Trophoblast cell (in vitro differentiated cells and primary cell): ENCODE measurements around the gene IPCEF1.

Experiments used
- DNase-seq, 2 donors: peaks; one replicate each; pipeline ENCODE4 v3.0.0-alpha.2; 2016
- H2AFZ ChIP-seq: 2 replicates; pipeline ENCODE4 v1.6.1; 2013; ENCODE audit warnings: low read length, moderate library complexity, mild to moderate bottlenecking; ENCODE audit not compliant: insufficient read depth, poor library complexity
- H2AK5ac ChIP-seq: 2 replicates; pipeline ENCODE4 v1.6.1; 2013; ENCODE audit warnings: mild to moderate bottlenecking, low read length
- H2BK120ac ChIP-seq: 2 replicates; pipeline ENCODE4 v1.6.1; 2013; ENCODE audit warnings: low read length, mild to moderate bottlenecking, moderate library complexity; ENCODE audit not compliant: insufficient read depth, poor library complexity
- H2BK12ac ChIP-seq: 2 replicates; pipeline ENCODE4 v1.6.1; 2013; ENCODE audit warnings: mild to moderate bottlenecking, low read length, moderate library complexity
- H2BK5ac ChIP-seq: 2 replicates; pipeline ENCODE4 v1.6.1; 2013; ENCODE audit warnings: low read length, low read depth, moderate library complexity, mild to moderate bottlenecking; ENCODE audit not compliant: poor library complexity
- H3K14ac ChIP-seq: 2 replicates; pipeline ENCODE4 v1.6.1; 2013; ENCODE audit warnings: mild to moderate bottlenecking, low read length
- H3K18ac ChIP-seq: 2 replicates; pipeline ENCODE4 v1.6.1; 2013; ENCODE audit warnings: mild to moderate bottlenecking, low read length
- H3K23ac ChIP-seq: 2 replicates; pipeline ENCODE4 v1.6.1; 2013; ENCODE audit warnings: low read length
- H3K27ac ChIP-seq: 2 replicates; pipeline ENCODE4 v1.5.1; 2013; ENCODE audit warnings: low read depth, mild to moderate bottlenecking, inconsistent platforms, low read length, moderate library complexity
- H3K27me3 ChIP-seq: 2 replicates; pipeline ENCODE4 v1.6.1; 2013; ENCODE audit warnings: inconsistent platforms, mild to moderate bottlenecking, low read length, moderate library complexity; ENCODE audit not compliant: insufficient read depth
- H3K36me3 ChIP-seq, 2 experiments: 1 replicate in 1 of 2; 2 replicates in 1 of 2; pipeline ENCODE4 v1.6.1; 2013; ENCODE audit warnings: low read length in 2 of 2, mild to moderate bottlenecking in 2 of 2, moderate library complexity in 1 of 2; ENCODE audit not compliant: insufficient read depth in 2 of 2, control insufficient read depth in 1 of 2
- H3K4ac ChIP-seq: 2 replicates; pipeline ENCODE4 v1.6.1; 2013; ENCODE audit warnings: low read depth, mild to moderate bottlenecking, low read length, moderate library complexity
- H3K4me1 ChIP-seq, 2 experiments: 1 replicate in 1 of 2; 2 replicates in 1 of 2; pipeline ENCODE4 v1.6.1; 2013; ENCODE audit warnings: low read length in 2 of 2, mild to moderate bottlenecking in 2 of 2, moderate library complexity in 1 of 2; ENCODE audit not compliant: insufficient read depth in 2 of 2, control insufficient read depth in 1 of 2
- H3K4me2 ChIP-seq: 2 replicates; pipeline ENCODE4 v1.6.1; 2013; ENCODE audit warnings: inconsistent platforms, mild to moderate bottlenecking, low read length, moderate library complexity
- H3K4me3 ChIP-seq: 2 replicates; pipeline ENCODE4 v1.5.1; 2013; ENCODE audit warnings: mild to moderate bottlenecking, low read depth, low read length, inconsistent platforms
- H3K79me1 ChIP-seq: one replicate; pipeline ENCODE4 v1.6.1; 2013; ENCODE audit warnings: low read length
- H3K79me2 ChIP-seq: 2 replicates; pipeline ENCODE4 v1.6.1; 2013; ENCODE audit warnings: low read length, mild to moderate bottlenecking; ENCODE audit not compliant: control insufficient read depth, insufficient read depth, poor library complexity
- H3K9ac ChIP-seq: 2 replicates; pipeline ENCODE4 v1.6.1; 2013; ENCODE audit warnings: mild to moderate bottlenecking, low read length
- H3K9me3 ChIP-seq: 2 replicates; pipeline ENCODE4 v1.6.1; 2013; ENCODE audit warnings: low read depth, mild to moderate bottlenecking, control low read depth, inconsistent platforms, low read length; ENCODE audit not compliant: insufficient read depth
- H4K12ac ChIP-seq: 2 replicates; pipeline ENCODE4 v1.6.1; 2013; ENCODE audit warnings: low read depth, mild to moderate bottlenecking, low read length, moderate library complexity
- H4K8ac ChIP-seq: 2 replicates; pipeline ENCODE4 v1.6.1; 2013; ENCODE audit warnings: low read depth, mild to moderate bottlenecking, low read length, moderate library complexity
- H4K91ac ChIP-seq: one replicate; pipeline ENCODE4 v1.6.1; 2013; ENCODE audit warnings: low read depth, mild to moderate bottlenecking, low read length, moderate library complexity
- WGBS: extraction: QIAGEN DNeasy Blood & Tissue Kit; methylation state at CpG from one replicate; pipeline ENCODE4 v1.1.7; 2013; ENCODE audit warnings: missing lambda C conversion rate; ENCODE audit not compliant: insufficient read length, insufficient coverage; ENCODE audit errors: extremely low coverage; 5-methylcytosine and 5-hydroxymethylcytosine counted together

IPCEF1 gene

GRCh38 chr6:154377726-154378125, 21.1 kb upstream of the IPCEF1 start:
- Histone ChIP-seq H3K4ac (no peak overlapping the region), H3K23ac (no peak overlapping the region), H2BK5ac (no peak overlapping the region), H4K12ac (no peak overlapping the region), H3K27ac (no peak overlapping the region), H3K79me2 (no peaks in the 10 kb centered on the region), H3K36me3 (no peaks in the 10 kb centered on the region), H3K4me2 (no peak overlapping the region), H3K9me3 (no peaks in the 10 kb centered on the region), H3K18ac (no peak overlapping the region), H2BK12ac (no peak overlapping the region), H2AFZ (no peak overlapping the region), H3K4me1 (no peaks in the 10 kb centered on the region), H2BK120ac (no peak overlapping the region), H2AK5ac (no peak overlapping the region), H3K79me1 (no peaks in the 10 kb centered on the region), H3K9ac (no peak overlapping the region), H3K14ac (no peak overlapping the region), H3K4me3 (no peak overlapping the region), H4K8ac (no peak overlapping the region), H4K91ac (no peak overlapping the region), H3K27me3 (no peaks in the 10 kb centered on the region)
- WGBS = no CpG with 5 or more reads among the region's 4 CpGs
- DNase-seq = no peak

DNA sequence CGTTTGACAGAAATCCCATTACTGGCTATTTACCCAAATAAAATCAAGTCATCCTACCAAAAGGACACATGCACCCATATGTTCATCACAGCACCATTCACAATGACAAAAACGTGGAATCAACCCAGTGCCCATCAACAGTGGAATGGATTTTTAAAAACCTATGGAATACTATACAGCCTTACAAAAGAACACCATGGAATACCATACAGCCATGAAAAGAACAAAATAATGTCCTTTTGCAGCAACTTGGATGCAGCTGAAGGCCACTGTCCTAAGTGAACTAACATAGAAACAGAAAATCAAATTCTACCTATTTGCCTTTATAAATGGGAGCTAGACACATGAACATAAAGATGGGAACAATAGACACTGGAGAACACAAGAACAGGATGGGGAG, 17.4 kb upstream of the IPCEF1 start:
- no peak overlapping the region for H3K9ac ChIP-seq
- no CpG with 5 or more reads among the region's 2 CpGs for WGBS
- H3K14ac ChIP-seq = no peak overlapping the region
- no peak overlapping the region for H2BK12ac ChIP-seq
- no peak for DNase-seq
- H2BK120ac ChIP-seq = no peak overlapping the region
- no peak overlapping the region for H3K23ac ChIP-seq
- no peak overlapping the region for H2BK5ac ChIP-seq
- H3K9me3 ChIP-seq = no peaks in the 10 kb centered on the region
- H3K4me3 ChIP-seq = no peak overlapping the region
- H3K79me1 ChIP-seq = no peaks in the 10 kb centered on the region
- H3K4ac ChIP-seq = no peak overlapping the region
- H3K27me3 ChIP-seq = no peaks in the 10 kb centered on the region
- H3K36me3 ChIP-seq = no peaks in the 10 kb centered on the region
- no peak overlapping the region for H3K18ac ChIP-seq
- H3K4me2 ChIP-seq = no peak overlapping the region
- no peak overlapping the region for H4K91ac ChIP-seq
- no peak overlapping the region for H2AK5ac ChIP-seq
- H2AFZ ChIP-seq = no peak overlapping the region
- H3K4me1 ChIP-seq = no peaks in the 10 kb centered on the region
- H4K8ac ChIP-seq = no peak overlapping the region
- H3K79me2 ChIP-seq = no peaks in the 10 kb centered on the region
- no peak overlapping the region for H3K27ac ChIP-seq
- no peak overlapping the region for H4K12ac ChIP-seq

GRCh38 chr6:154371281-154371680, 14.7 kb upstream of the IPCEF1 start:
- H4K91ac ChIP-seq = no peak overlapping the region
- H4K12ac ChIP-seq = no peak overlapping the region
- H3K14ac ChIP-seq = no peak overlapping the region
- no peak overlapping the region for H2BK5ac ChIP-seq
- no peak overlapping the region for H3K27ac ChIP-seq
- WGBS = no CpG with 5 or more reads among the region's 4 CpGs
- no peak overlapping the region for H2AFZ ChIP-seq
- no peak overlapping the region for H3K9ac ChIP-seq
- DNase-seq = no peak
- H3K4me2 ChIP-seq = no peak overlapping the region
- no peaks in the 10 kb centered on the region for H3K9me3 ChIP-seq
- H3K27me3 ChIP-seq = no peaks in the 10 kb centered on the region
- H3K4me1 ChIP-seq = no peaks in the 10 kb centered on the region
- H4K8ac ChIP-seq = no peak overlapping the region
- H2BK12ac ChIP-seq = no peak overlapping the region
- H3K79me2 ChIP-seq = no peaks in the 10 kb centered on the region
- H3K4me3 ChIP-seq = no peak overlapping the region
- no peak overlapping the region for H3K23ac ChIP-seq
- H3K36me3 ChIP-seq = no peaks in the 10 kb centered on the region
- no peak overlapping the region for H2AK5ac ChIP-seq
- H2BK120ac ChIP-seq = no peak overlapping the region
- H3K4ac ChIP-seq = no peak overlapping the region
- H3K79me1 ChIP-seq = no peaks in the 10 kb centered on the region
- no peak overlapping the region for H3K18ac ChIP-seq

GRCh38 chr6:154370545-154370944, 13.9 kb upstream of the IPCEF1 start:
- H3K4ac ChIP-seq = no peak overlapping the region
- WGBS = no CpG with 5 or more reads among the region's 4 CpGs
- no peaks in the 10 kb centered on the region for H3K4me1 ChIP-seq

More at GRCh38 chr6:154370545-154370944, 13.9 kb upstream of the IPCEF1 start:
- Histone ChIP-seq H4K8ac (no peak overlapping the region), H2AFZ (no peak overlapping the region), H3K4me3 (no peak overlapping the region), H2BK5ac (no peak overlapping the region), H3K4me2 (no peak overlapping the region), H4K91ac (no peak overlapping the region), H3K9ac (no peak overlapping the region), H3K79me2 (no peaks in the 10 kb centered on the region), H3K79me1 (no peaks in the 10 kb centered on the region), H3K36me3 (no peaks in the 10 kb centered on the region), H2BK120ac (no peak overlapping the region), H3K18ac (no peak overlapping the region), H3K9me3 (no peaks in the 10 kb centered on the region), H2AK5ac (no peak overlapping the region), H3K27ac (no peak overlapping the region), H2BK12ac (no peak overlapping the region), H3K14ac (no peak overlapping the region), H3K23ac (no peak overlapping the region), H4K12ac (no peak overlapping the region), H3K27me3 (no peaks in the 10 kb centered on the region)
- peak in 1 of 2 donors; percentile 26 for DNase-seq
